Measurements from ENCODE around the gene ZFAND3.

- TF ChIP-seq CTCF (IDR thresholded peaks at IDR 0.05 in 2 of 3, conservative IDR thresholded peaks at IDR 0.05 in 1 of 3; ENCODE audit: control insufficient read depth in 2 of 3, extremely low read depth in 1 of 3, insufficient read depth in 1 of 3, low read depth in 3 of 3, low read length in 3 of 3) = no peak
- TF ChIP-seq STAT1 (conservative IDR thresholded peaks at IDR 0.05) = no peak
- TF ChIP-seq YY1 (IDR thresholded peaks at IDR 0.05; ENCODE audit: low read depth, low read length) = no peak
- TF ChIP-seq CEBPB (IDR thresholded peaks at IDR 0.05; ENCODE audit: borderline replicate concordance in 1 of 2, low read depth in 2 of 2, low read length in 2 of 2) = no peak
- TF ChIP-seq ZBED1 (IDR thresholded peaks at IDR 0.05; ENCODE audit: borderline replicate concordance) = no peak
- no peak for TF ChIP-seq RAD21 (IDR thresholded peaks at IDR 0.05; ENCODE audit: insufficient read depth, low read depth, low read length)
- no peak for TF ChIP-seq MXI1 (IDR thresholded peaks at IDR 0.05; ENCODE audit: low read depth, low read length)
- TF ChIP-seq CBX5 (IDR thresholded peaks at IDR 0.05; ENCODE audit: low read depth) = no peak
- no peak for TF ChIP-seq EP300 (IDR thresholded peaks at IDR 0.05; ENCODE audit: borderline replicate concordance in 1 of 2, control insufficient read depth in 1 of 2, low read depth in 2 of 2, low read length in 2 of 2)
- no peak for TF ChIP-seq GABPA (IDR thresholded peaks at IDR 0.05; ENCODE audit: low read depth)
These were observed 35.0 kb upstream of the ZFAND3 start for GRCh38 chr6:37784585-37784967.
